CD4-positive, CD25-positive, alpha-beta regulatory T cell (primary cell): ENCODE results near the gene TSPAN18. TPM values are rescaled to one million over a fixed set of nuclear protein-coding genes. Genes with fewer than 3 reads are reported as not detected.

ENCODE experiments used
- ATAC-seq, 2 donors: fragments of 150-1000 bp; cut with Tn5 transposase; one replicate each; pipeline ENCODE4 v1.10.0; 2021; ENCODE audit warnings: low read depth in 2 of 2, moderate number of reproducible peaks in 2 of 2, moderate library complexity in 1 of 2
- DNase-seq, 3 donors: peaks; one replicate each; pipeline versions ENCODE4 v3.0.0 to v3.0.0-alpha.2; 2012 to 2022; ENCODE audit warnings: mixed read lengths in 1 of 3
- H3K27ac ChIP-seq: one replicate; pipeline ENCODE4 v1.7.0; 2013; ENCODE audit warnings: mild to moderate bottlenecking, low read length; ENCODE audit not compliant: insufficient read depth, poor library complexity, severe bottlenecking
- H3K27me3 ChIP-seq: one replicate; pipeline ENCODE4 v1.7.0; 2013; ENCODE audit warnings: low read length; ENCODE audit not compliant: control insufficient read depth, insufficient read depth
- H3K36me3 ChIP-seq: one replicate; pipeline ENCODE4 v1.7.0; 2013; ENCODE audit warnings: mild to moderate bottlenecking, low read length, moderate library complexity; ENCODE audit not compliant: control insufficient read depth, insufficient read depth
- H3K4me1 ChIP-seq: 2 replicates; pipeline ENCODE4 v1.7.0; 2013; ENCODE audit warnings: mild to moderate bottlenecking, low read length; ENCODE audit not compliant: insufficient read depth, control insufficient read depth, poor library complexity, severe bottlenecking
- H3K4me3 ChIP-seq: one replicate; pipeline ENCODE4 v1.7.0; 2013; ENCODE audit warnings: low read depth, mild to moderate bottlenecking, low read length, moderate library complexity
- H3K9me3 ChIP-seq, 2 experiments: 1 replicate in 1 of 2; 2 replicates in 1 of 2; pipeline ENCODE4 v1.7.0; 2013; ENCODE audit warnings: low read length in 2 of 2, mild to moderate bottlenecking in 1 of 2, moderate library complexity in 1 of 2; ENCODE audit not compliant: control insufficient read depth in 2 of 2
- H3K27ac Mint-ChIP-seq, 3 donors: one replicate each; pipeline ENCODE4 v1.8.0; 2020 to 2022; ENCODE audit warnings: mild to moderate bottlenecking in 3 of 3, mixed read lengths in 3 of 3, moderate library complexity in 2 of 3
- H3K27me3 Mint-ChIP-seq: one replicate; pipeline ENCODE4 v1.8.0; 2022; ENCODE audit warnings: mild to moderate bottlenecking, mixed read lengths
- H3K36me3 Mint-ChIP-seq: one replicate; pipeline ENCODE4 v1.8.0; 2020; ENCODE audit warnings: mixed read lengths
- H3K4me1 Mint-ChIP-seq, 4 donors: one replicate each; pipeline ENCODE4 v1.8.0; 2020 to 2022; ENCODE audit warnings: mixed read lengths in 4 of 4, mild to moderate bottlenecking in 1 of 4
- H3K4me3 Mint-ChIP-seq, 4 donors: one replicate each; pipeline ENCODE4 v1.8.0; 2020 to 2022; ENCODE audit warnings: mild to moderate bottlenecking in 4 of 4, mixed read lengths in 4 of 4, moderate library complexity in 3 of 4
- H3K9me3 Mint-ChIP-seq, 7 donors: one replicate each; pipeline ENCODE4 v1.8.0; 2020 to 2022; ENCODE audit warnings: mixed read lengths in 7 of 7, mild to moderate bottlenecking in 3 of 7, moderate library complexity in 2 of 7
- polyA plus RNA-seq, 4 donors: library from polyadenylated mRNA; unstranded; fragments of 300-500 nt; fragmentation: Illumina TruSeq; gene quantifications; one replicate each; pipeline ENCODE4 v1.2.3, GENCODE V29; 2021
- total RNA-seq: library from RNA; stranded (reverse); gene quantifications from one replicate; pipeline ENCODE4 v1.2.3, GENCODE V29; 2022

TSPAN18 gene
- total and polyA plus RNA-seq, 5 donors from 2014 or later = 3.2 to 36.9 (median 4.9) TPM

DNA sequence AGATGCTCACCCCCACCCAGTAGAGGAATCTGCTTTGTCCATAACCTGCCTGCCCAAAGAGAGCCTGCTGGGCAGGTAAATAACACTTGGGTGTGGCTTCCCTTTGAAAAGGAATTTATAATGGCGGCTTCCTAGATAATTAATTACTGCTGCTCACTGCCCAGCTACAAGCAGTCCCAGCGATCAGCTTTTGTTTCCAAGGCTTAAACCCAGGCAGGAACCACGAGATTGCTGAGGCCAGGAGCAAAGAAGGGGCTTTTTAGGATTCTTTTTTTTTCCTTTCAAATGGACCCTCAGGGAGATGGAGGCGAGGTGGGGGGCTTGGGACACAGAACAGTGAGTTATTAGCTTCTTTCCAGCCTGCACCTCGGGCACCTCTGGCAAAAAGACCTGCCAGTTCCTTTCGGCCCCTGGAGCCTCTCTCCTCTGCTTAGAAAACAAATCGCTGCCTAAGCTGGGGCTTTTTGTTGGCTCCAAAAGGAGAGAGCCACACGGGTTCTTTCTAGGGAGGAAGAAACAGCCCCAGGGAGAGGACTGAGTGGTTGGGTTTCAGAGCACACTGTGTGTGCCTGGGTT, 107.2 kb downstream of the TSPAN18 start:
- no peaks in the 10 kb centered on the region for H3K9me3 ChIP-seq
- H3K4me1 ChIP-seq = no peaks in the 10 kb centered on the region
- ATAC-seq (no peak), DNase-seq (no peak)
- H3K36me3 Mint-ChIP-seq = peaks cover 4% of the 10 kb centered on the region
- no peak overlapping the region for H3K27ac ChIP-seq
- no peak overlapping the region for H3K4me3 Mint-ChIP-seq
- no peak overlapping the region for H3K27ac Mint-ChIP-seq
- no peaks in the 10 kb centered on the region for H3K9me3 Mint-ChIP-seq
- H3K4me3 ChIP-seq = no peak overlapping the region
- no peaks in the 10 kb centered on the region for H3K27me3 ChIP-seq
- peaks cover 8% of the 10 kb centered on the region for H3K27me3 Mint-ChIP-seq
- H3K36me3 ChIP-seq = no peaks in the 10 kb centered on the region
- peaks cover 0 to 7% (median 5%) of the 10 kb centered on the region in 4 donors for H3K4me1 Mint-ChIP-seq

DNA sequence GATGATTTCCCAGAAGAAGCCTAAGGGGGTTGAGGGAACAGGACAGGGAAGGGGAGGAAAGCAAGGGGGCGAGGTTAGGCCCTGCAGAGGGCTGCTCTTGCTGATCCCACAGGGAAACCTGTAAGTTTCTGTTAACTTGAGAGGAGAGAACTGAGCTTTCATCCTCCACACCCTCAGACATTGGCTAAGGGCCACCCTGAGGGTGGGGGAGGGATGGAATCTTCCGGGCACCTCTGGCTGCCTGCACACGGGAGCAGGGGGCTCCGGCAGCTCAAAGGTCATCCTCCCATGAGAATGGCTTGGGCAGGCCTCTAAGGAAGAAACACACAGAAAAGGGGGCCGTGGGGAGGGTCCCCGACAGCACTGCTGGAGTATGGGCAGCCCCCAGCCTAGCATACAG, 108.1 kb downstream of the TSPAN18 start:
- Mint-ChIP-seq H3K27ac (peak overlapping the region in 1 of 3 donors; percentile 34), H3K4me3 (no peak overlapping the region), H3K27me3 (peaks cover 8% of the 10 kb centered on the region), H3K4me1 (peaks cover 0 to 9% (median 5%) of the 10 kb centered on the region in 4 donors), H3K9me3 (no peaks in the 10 kb centered on the region), H3K36me3 (peaks cover 4% of the 10 kb centered on the region)
- H3K9me3 ChIP-seq = no peaks in the 10 kb centered on the region
- ATAC-seq (no peak), DNase-seq (no peak)
- no peak overlapping the region for H3K4me3 ChIP-seq
- H3K4me1 ChIP-seq = no peaks in the 10 kb centered on the region
- H3K27me3 ChIP-seq = no peaks in the 10 kb centered on the region
- no peaks in the 10 kb centered on the region for H3K36me3 ChIP-seq
- no peak overlapping the region for H3K27ac ChIP-seq

DNA sequence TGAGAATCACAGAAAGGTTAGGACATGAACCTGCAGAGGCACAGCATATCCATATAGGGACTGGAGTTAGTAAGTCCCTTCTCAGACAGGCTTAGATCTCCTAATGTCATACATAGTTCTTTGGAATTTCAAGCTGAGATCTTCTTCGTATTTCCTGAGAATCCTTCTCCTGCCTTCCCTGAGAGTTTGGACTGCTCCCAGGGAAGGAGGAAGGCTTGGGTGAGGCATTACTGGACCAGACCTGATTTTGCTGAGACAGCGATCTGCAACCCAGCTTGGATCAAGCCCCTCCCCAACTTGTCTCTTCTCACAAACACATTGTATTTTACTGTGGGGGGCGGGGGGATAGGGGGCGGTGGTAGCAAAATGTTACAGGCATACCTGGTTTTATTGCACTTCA, 108.5 kb downstream of the TSPAN18 start:
- peaks cover 8% of the 10 kb centered on the region for H3K27me3 Mint-ChIP-seq
- Histone ChIP-seq H3K9me3 (no peaks in the 10 kb centered on the region), H3K4me1 (no peaks in the 10 kb centered on the region), H3K36me3 (no peaks in the 10 kb centered on the region), H3K27ac (no peak overlapping the region), H3K27me3 (no peaks in the 10 kb centered on the region), H3K4me3 (no peak overlapping the region)
- H3K4me3 Mint-ChIP-seq = no peak overlapping the region
- ATAC-seq (no peak), DNase-seq (no peak)
- peaks cover 4% of the 10 kb centered on the region for H3K36me3 Mint-ChIP-seq
- peaks cover 0 to 8% (median 3%) of the 10 kb centered on the region in 4 donors for H3K4me1 Mint-ChIP-seq
- no peaks in the 10 kb centered on the region for H3K9me3 Mint-ChIP-seq
- peak overlapping the region in 1 of 3 donors; percentile 34 for H3K27ac Mint-ChIP-seq

DNA sequence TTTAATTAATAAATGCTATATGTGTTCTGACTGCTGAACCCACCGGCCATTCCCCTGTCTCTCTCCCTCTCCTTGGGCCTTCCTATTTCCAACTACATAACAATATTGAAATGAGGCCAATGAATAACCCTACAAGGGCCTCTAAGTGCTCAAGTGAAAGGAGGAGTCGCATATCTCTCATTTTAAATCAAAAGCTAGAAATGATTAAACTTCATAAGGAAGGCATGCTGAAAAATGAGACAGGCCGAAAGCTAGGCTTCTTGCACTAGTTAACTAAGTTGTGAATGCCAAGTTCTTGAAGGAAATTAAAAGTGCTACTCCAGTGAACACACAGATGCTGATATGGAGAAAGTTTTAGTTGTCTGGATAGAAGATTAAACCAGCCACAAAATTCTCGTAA, 109.2 kb downstream of the TSPAN18 start:
- H3K27ac Mint-ChIP-seq = no peak overlapping the region
- Histone ChIP-seq H3K27me3 (no peaks in the 10 kb centered on the region), H3K36me3 (no peaks in the 10 kb centered on the region), H3K4me3 (no peak overlapping the region), H3K27ac (no peak overlapping the region), H3K4me1 (no peaks in the 10 kb centered on the region), H3K9me3 (no peaks in the 10 kb centered on the region)
- H3K4me3 Mint-ChIP-seq = no peak overlapping the region
- ATAC-seq = no peak
- H3K4me1 Mint-ChIP-seq = peaks cover 0 to 6% (median 3%) of the 10 kb centered on the region in 4 donors
- H3K27me3 Mint-ChIP-seq = peaks cover 8% of the 10 kb centered on the region
- H3K9me3 Mint-ChIP-seq = no peaks in the 10 kb centered on the region
- peaks cover 4% of the 10 kb centered on the region for H3K36me3 Mint-ChIP-seq
- no peak for DNase-seq

DNA sequence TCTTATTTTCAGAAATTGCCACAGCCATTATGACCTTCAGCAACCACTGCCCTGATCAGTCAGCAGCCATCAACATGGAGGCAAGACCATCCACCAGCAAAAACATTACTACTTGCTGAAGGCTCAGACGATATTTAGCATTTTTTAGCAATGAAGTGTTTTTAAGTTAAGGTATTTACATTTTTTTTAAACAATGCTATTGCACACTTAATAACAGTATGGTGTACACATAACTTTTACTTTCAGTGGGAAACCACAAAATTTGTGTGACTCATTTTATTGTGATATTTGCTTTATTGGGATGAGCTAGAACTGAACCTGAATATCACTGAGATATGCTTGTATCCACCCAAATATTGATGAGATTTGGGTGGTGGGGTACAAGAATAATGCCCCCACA, 110.9 kb downstream of the TSPAN18 start:
- H3K27me3 ChIP-seq = no peaks in the 10 kb centered on the region
- Mint-ChIP-seq H3K27ac (no peak overlapping the region), H3K27me3 (peaks cover 8% of the 10 kb centered on the region), H3K4me3 (no peak overlapping the region), H3K4me1 (peaks cover 0 to 6% (median under 1%) of the 10 kb centered on the region in 4 donors), H3K9me3 (peaks cover 0 to 4% (median under 1%) of the 10 kb centered on the region in 7 donors), H3K36me3 (peaks cover 4% of the 10 kb centered on the region)
- ATAC-seq (no peak), DNase-seq (no peak)
- H3K9me3 ChIP-seq = peaks cover 0 to 4% of the 10 kb centered on the region in 2 experiments
- no peaks in the 10 kb centered on the region for H3K36me3 ChIP-seq
- H3K4me3 ChIP-seq = no peak overlapping the region
- H3K27ac ChIP-seq = no peak overlapping the region
- H3K4me1 ChIP-seq = no peaks in the 10 kb centered on the region

DNA sequence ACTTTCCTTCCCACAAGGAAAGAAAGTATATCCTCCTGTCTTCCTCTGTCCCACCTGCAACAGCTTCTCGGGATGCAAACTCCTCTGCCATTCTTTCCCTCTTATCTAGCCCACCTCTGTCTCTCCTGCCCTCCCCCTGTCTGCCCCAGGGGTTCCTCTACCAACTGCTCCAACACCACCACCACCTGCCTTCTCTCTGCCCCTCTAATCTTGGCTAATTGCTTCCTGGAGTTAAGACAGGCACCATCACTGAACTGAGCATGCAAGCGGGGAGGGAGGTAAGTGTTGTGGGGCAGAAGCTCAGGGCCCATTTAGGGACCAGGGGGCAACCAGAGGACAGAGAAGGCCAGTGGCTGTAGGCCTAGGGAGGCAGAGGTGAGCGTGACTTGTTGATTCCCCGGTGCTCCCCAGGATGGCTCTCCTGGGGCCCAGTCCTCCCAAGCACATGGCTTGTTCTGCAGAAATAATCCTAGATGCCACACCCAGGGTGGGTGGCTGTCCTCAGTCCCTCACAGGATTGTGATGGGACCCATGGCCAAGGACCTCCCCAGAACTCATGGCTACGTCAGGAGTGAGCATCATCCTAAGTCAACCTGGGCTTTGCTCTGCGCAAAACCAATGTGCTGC, 112.8 kb downstream of the TSPAN18 start:
- Mint-ChIP-seq H3K27ac (no peak overlapping the region), H3K27me3 (peaks cover 12% of the 10 kb centered on the region), H3K4me1 (peaks cover 0 to 6% (median 0%) of the 10 kb centered on the region in 4 donors), H3K4me3 (no peak overlapping the region), H3K9me3 (peaks cover 0 to 12% (median 4%) of the 10 kb centered on the region in 7 donors), H3K36me3 (peaks cover 12% of the 10 kb centered on the region)
- Histone ChIP-seq H3K36me3 (no peaks in the 10 kb centered on the region), H3K27ac (no peak overlapping the region), H3K4me3 (no peak overlapping the region), H3K9me3 (peaks cover 0 to 4% of the 10 kb centered on the region in 2 experiments), H3K4me1 (no peaks in the 10 kb centered on the region), H3K27me3 (no peaks in the 10 kb centered on the region)
- ATAC-seq = no peak
- no peak for DNase-seq

DNA sequence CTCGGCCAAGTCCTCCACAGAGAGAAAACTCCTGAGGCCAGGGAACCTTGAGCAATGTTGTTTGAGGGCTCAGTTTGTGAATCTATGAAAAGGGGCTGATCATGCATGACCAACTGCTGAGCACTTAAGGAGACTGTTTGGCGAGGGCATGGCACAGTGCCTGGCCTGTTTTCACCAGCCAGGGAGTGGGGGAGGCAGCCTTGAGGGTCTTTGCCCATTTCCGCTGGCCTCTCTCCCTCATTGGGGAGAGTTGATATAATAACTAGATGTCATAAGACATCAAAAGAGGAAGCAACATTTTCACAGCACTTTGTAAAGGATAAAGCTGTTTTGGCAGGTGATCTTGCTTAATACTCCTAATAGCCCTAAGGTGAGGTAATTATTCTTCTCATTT, 113.3 kb downstream of the TSPAN18 start:
- Histone ChIP-seq H3K36me3 (no peaks in the 10 kb centered on the region), H3K27ac (no peak overlapping the region), H3K4me1 (no peaks in the 10 kb centered on the region), H3K9me3 (peaks cover 0 to 4% of the 10 kb centered on the region in 2 experiments), H3K4me3 (no peak overlapping the region), H3K27me3 (no peaks in the 10 kb centered on the region)
- no peak overlapping the region for H3K4me3 Mint-ChIP-seq
- no peak for DNase-seq
- peaks cover 0 to 13% (median 5%) of the 10 kb centered on the region in 7 donors for H3K9me3 Mint-ChIP-seq
- no peak overlapping the region for H3K27ac Mint-ChIP-seq
- peaks cover 12% of the 10 kb centered on the region for H3K27me3 Mint-ChIP-seq
- no peak for ATAC-seq
- H3K36me3 Mint-ChIP-seq = peaks cover 14% of the 10 kb centered on the region
- H3K4me1 Mint-ChIP-seq = peaks cover 0 to 6% (median 0%) of the 10 kb centered on the region in 4 donors
